HepG2 (cell line): Measurements from ENCODE around the gene POMT1. TPM values are rescaled to one million over a fixed set of nuclear protein-coding genes. Genes with fewer than 3 reads are reported as not detected.
A peak's percentile ranks its signal among the peaks of the same experiment; 100 is the strongest.

Source experiments
- KDM5B ChIP-seq: sonication (generic); formaldehyde crosslinking; IDR thresholded peaks from 2 replicates; pipeline ENCODE4 v1.4.0; 2020; ENCODE audit warnings: missing genetic modification reagents, mild to moderate bottlenecking, borderline replicate concordance
- NFIC ChIP-seq: IDR thresholded peaks from 2 replicates; pipeline ENCODE4 v1.6.1; 2012; ENCODE audit warnings: mild to moderate bottlenecking, low read length, inconsistent platforms
- ZNF775 ChIP-seq: sonication (generic); formaldehyde crosslinking; IDR thresholded peaks from 2 replicates; pipeline ENCODE4 v1.4.0; 2020; ENCODE audit warnings: missing genetic modification reagents, mild to moderate bottlenecking, moderate library complexity, borderline replicate concordance
- polyA plus RNA-seq, 8 experiments: library from polyadenylated mRNA; depleted of rRNA in 3 of 8; stranded (reverse) in 7 of 8; unstranded in 1 of 8; fragments of >200 nt; fragmentation: Illumina TruSeq in 4 of 8; extraction: Trizol in 4 of 8; gene quantifications; 2 replicates each; pipeline versions ENCODE4 v1.2.1 to v1.2.3, GENCODE V29; 2011 to 2016; ENCODE audit warnings: low read depth in 4 of 8, missing spikeins in 1 of 8, mixed read lengths in 1 of 8; ENCODE audit not compliant: insufficient read depth in 1 of 8
- total RNA-seq, 5 experiments: library from RNA; depleted of rRNA; stranded (reverse); fragments of >200 nt; fragmentation: Illumina TruSeq; extraction: Trizol; gene quantifications; 2 replicates each; pipeline ENCODE4 v1.2.3, GENCODE V29; 2016; ENCODE audit warnings: low read depth in 1 of 5
- TF ChIP-seq, protein P1 (sequence below): sonication (generic); formaldehyde crosslinking; IDR thresholded peaks from 2 replicates; pipeline ENCODE4 v1.5.0; 2020; ENCODE audit warnings: mild to moderate bottlenecking, missing genetic modification reagents, borderline replicate concordance
- TF ChIP-seq, protein P2 (sequence below): sonication (generic); formaldehyde crosslinking; IDR thresholded peaks from 2 replicates; pipeline ENCODE4 v1.5.0; 2020; ENCODE audit warnings: missing genetic modification reagents, mild to moderate bottlenecking, borderline replicate concordance

Gene POMT1
- total and polyA plus RNA-seq, 2 of the 13 experiments (the other 11 are each of a cell fraction or from before 2014, with no cell fraction given): 21.6 to 22.7 TPM

DNA sequence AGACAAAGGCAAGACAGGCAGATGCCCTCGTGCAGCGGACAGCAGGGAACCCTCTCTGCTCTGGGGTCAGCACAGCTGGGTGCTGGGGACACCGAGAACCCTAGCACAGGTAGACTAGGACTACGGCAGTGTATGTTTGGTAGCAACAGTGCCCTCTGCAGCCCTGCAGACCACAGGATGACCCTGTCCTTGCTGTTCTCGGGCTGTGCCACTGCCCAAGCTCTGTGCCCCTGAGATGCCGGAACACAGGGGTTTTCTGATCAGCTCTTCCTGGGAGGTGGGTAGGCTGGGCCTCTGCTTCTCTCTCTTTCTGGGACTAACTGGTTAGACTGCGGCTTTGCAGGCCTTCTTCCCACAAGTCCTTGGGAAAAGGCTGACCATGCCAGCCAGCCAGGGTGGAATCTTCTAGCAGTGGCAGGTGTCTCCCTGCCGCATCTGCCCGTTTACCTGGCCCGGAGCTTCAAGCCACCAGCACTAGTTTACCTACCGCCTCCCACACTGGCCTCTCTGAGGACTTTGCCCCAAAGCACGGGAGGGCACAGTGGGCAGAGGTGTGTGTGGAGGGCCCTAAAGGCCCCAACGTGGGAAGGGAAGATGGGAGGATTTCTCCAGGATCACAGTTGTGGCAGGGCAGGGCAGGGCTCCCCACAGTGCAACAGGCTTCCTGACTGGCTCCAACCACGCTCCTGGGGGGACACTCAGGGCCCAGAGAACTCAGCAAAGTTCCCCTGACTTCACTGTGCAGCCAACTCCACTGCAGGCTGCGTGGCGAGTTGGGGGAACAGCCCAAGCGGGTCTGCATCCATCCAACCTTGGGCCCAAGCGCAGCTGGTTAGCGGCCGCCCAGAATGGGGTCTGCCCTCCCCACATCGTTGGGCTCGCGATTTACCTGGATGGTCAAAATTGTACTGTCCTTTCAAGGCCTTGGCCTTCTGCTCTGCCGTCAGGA lies 27.2 kb downstream of the POMT1 start (continued):
- TF ChIP-seq, protein P1, sequence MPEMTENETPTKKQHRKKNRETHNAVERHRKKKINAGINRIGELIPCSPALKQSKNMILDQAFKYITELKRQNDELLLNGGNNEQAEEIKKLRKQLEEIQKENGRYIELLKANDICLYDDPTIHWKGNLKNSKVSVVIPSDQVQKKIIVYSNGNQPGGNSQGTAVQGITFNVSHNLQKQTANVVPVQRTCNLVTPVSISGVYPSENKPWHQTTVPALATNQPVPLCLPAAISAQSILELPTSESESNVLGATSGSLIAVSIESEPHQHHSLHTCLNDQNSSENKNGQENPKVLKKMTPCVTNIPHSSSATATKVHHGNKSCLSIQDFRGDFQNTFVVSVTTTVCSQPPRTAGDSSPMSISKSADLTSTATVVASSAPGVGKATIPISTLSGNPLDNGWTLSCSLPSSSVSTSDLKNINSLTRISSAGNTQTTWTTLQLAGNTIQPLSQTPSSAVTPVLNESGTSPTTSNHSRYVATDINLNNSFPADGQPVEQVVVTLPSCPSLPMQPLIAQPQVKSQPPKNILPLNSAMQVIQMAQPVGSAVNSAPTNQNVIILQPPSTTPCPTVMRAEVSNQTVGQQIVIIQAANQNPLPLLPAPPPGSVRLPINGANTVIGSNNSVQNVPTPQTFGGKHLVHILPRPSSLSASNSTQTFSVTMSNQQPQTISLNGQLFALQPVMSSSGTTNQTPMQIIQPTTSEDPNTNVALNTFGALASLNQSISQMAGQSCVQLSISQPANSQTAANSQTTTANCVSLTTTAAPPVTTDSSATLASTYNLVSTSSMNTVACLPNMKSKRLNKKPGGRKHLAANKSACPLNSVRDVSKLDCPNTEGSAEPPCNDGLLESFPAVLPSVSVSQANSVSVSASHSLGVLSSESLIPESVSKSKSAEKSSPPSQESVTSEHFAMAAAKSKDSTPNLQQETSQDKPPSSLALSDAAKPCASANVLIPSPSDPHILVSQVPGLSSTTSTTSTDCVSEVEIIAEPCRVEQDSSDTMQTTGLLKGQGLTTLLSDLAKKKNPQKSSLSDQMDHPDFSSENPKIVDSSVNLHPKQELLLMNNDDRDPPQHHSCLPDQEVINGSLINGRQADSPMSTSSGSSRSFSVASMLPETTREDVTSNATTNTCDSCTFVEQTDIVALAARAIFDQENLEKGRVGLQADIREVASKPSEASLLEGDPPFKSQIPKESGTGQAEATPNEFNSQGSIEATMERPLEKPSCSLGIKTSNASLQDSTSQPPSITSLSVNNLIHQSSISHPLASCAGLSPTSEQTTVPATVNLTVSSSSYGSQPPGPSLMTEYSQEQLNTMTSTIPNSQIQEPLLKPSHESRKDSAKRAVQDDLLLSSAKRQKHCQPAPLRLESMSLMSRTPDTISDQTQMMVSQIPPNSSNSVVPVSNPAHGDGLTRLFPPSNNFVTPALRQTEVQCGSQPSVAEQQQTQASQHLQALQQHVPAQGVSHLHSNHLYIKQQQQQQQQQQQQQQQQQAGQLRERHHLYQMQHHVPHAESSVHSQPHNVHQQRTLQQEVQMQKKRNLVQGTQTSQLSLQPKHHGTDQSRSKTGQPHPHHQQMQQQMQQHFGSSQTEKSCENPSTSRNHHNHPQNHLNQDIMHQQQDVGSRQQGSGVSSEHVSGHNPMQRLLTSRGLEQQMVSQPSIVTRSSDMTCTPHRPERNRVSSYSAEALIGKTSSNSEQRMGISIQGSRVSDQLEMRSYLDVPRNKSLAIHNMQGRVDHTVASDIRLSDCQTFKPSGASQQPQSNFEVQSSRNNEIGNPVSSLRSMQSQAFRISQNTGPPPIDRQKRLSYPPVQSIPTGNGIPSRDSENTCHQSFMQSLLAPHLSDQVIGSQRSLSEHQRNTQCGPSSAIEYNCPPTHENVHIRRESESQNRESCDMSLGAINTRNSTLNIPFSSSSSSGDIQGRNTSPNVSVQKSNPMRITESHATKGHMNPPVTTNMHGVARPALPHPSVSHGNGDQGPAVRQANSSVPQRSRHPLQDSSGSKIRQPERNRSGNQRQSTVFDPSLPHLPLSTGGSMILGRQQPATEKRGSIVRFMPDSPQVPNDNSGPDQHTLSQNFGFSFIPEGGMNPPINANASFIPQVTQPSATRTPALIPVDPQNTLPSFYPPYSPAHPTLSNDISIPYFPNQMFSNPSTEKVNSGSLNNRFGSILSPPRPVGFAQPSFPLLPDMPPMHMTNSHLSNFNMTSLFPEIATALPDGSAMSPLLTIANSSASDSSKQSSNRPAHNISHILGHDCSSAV (CRISPR knock-in tag): no peak
- TF ChIP-seq, protein P2, sequence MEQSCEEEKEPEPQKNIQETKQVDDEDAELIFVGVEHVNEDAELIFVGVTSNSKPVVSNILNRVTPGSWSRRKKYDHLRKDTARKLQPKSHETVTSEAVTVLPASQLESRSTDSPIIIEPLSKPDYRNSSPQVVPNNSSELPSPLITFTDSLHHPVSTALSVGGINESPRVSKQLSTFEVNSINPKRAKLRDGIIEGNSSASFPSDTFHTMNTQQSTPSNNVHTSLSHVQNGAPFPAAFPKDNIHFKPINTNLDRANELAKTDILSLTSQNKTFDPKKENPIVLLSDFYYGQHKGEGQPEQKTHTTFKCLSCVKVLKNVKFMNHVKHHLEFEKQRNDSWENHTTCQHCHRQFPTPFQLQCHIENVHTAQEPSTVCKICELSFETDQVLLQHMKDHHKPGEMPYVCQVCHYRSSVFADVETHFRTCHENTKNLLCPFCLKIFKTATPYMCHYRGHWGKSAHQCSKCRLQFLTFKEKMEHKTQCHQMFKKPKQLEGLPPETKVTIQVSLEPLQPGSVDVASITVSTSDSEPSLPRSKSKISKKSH (CRISPR knock-in tag): 0 out of 2 replicates have a peak, but pooled peaks have one; percentile 15
- TF ChIP-seq NFIC (no peak), KDM5B (peak; percentile 41; the same call in 1 of the 2 replicates), ZNF775 (CRISPR knock-in tag) (no peak)
